ENCODE results near the gene MUC5AC.

DNA sequence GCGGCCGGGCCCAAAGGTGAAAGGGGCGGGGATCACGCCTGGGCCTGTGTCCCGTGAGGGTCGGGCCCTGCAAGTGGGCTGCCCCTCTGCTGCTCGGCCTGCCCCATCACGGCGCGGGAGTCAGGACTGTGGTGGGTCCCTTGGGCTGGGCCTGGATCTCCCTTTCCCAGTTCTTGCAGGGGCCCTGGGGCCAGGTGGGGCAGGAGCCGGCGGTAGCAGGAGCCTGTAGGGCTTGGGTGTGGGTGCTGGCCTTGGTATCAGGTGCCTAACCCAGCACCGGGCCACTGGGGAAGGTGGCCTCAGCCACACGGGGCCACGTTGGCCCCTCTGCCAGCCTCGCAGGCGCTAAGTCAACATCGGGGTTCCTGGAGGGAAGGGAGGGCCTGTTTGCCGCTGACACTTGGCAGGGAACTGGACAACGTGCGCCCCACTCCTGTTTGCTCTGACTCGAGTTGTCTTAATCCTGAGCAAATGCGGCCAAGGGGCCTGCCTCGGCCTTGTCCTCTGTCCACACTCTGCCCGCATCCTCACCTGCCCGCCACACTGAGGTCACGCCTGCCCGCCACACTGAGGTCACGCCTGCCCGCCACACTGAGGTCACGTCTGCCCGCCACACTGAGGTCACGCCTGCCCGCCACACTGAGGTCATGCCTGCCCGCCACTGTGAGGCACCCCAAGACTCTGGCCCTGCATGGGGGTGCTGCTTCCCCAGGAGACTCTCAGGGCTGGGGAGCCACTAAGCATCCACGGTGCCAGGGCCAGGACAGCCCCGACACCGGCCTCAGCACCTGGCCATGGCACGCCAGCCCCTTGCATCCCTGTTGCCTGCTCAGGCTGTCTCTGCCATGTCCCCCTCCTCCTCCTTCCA, 50.9 kb downstream of the MUC5AC start:
- TF ChIP-seq MYBL2 (CRISPR knock-in tag; IDR thresholded peaks at IDR 0.05): no peak
- TF ChIP-seq, protein P1, sequence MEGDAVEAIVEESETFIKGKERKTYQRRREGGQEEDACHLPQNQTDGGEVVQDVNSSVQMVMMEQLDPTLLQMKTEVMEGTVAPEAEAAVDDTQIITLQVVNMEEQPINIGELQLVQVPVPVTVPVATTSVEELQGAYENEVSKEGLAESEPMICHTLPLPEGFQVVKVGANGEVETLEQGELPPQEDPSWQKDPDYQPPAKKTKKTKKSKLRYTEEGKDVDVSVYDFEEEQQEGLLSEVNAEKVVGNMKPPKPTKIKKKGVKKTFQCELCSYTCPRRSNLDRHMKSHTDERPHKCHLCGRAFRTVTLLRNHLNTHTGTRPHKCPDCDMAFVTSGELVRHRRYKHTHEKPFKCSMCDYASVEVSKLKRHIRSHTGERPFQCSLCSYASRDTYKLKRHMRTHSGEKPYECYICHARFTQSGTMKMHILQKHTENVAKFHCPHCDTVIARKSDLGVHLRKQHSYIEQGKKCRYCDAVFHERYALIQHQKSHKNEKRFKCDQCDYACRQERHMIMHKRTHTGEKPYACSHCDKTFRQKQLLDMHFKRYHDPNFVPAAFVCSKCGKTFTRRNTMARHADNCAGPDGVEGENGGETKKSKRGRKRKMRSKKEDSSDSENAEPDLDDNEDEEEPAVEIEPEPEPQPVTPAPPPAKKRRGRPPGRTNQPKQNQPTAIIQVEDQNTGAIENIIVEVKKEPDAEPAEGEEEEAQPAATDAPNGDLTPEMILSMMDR (IDR thresholded peaks at IDR 0.05): no peak
- TF ChIP-seq, protein P2, sequence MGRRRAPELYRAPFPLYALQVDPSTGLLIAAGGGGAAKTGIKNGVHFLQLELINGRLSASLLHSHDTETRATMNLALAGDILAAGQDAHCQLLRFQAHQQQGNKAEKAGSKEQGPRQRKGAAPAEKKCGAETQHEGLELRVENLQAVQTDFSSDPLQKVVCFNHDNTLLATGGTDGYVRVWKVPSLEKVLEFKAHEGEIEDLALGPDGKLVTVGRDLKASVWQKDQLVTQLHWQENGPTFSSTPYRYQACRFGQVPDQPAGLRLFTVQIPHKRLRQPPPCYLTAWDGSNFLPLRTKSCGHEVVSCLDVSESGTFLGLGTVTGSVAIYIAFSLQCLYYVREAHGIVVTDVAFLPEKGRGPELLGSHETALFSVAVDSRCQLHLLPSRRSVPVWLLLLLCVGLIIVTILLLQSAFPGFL (CRISPR knock-in tag; IDR thresholded peaks at IDR 0.05; ENCODE audit: borderline replicate concordance): no peak
- no peak for TF ChIP-seq MXD4 (CRISPR knock-in tag; IDR thresholded peaks at IDR 0.05; ENCODE audit: borderline replicate concordance)
- TF ChIP-seq, protein P3, sequence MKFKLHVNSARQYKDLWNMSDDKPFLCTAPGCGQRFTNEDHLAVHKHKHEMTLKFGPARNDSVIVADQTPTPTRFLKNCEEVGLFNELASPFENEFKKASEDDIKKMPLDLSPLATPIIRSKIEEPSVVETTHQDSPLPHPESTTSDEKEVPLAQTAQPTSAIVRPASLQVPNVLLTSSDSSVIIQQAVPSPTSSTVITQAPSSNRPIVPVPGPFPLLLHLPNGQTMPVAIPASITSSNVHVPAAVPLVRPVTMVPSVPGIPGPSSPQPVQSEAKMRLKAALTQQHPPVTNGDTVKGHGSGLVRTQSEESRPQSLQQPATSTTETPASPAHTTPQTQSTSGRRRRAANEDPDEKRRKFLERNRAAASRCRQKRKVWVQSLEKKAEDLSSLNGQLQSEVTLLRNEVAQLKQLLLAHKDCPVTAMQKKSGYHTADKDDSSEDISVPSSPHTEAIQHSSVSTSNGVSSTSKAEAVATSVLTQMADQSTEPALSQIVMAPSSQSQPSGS (CRISPR knock-in tag; IDR thresholded peaks at IDR 0.05; ENCODE audit: borderline replicate concordance, low read depth): no peak
- no peak for TF ChIP-seq CREB1 (CRISPR knock-in tag; IDR thresholded peaks at IDR 0.05)
